ENCODE data around the gene APMAP. TPM values are rescaled to one million over a fixed set of nuclear protein-coding genes. Genes with fewer than 3 reads are reported as not detected.

Gene APMAP
- total RNA-seq, 1 experiment from 2014 or later = 107 TPM

- H3K27ac ChIP-seq = no peak overlapping the region
- no peaks in the 10 kb centered on the region for H3K4me1 ChIP-seq
- no peaks in the 10 kb centered on the region for H3K27me3 ChIP-seq
- H3K4me3 ChIP-seq = no peak overlapping the region
- no peaks in the 10 kb centered on the region for H3K9me3 ChIP-seq (replicated peaks)
- no peak for DNase-seq
- no peaks in the 10 kb centered on the region for H3K36me3 ChIP-seq
Measured at GRCh38 chr20:25017257-25017803, 24.8 kb upstream of the APMAP start.

DNA sequence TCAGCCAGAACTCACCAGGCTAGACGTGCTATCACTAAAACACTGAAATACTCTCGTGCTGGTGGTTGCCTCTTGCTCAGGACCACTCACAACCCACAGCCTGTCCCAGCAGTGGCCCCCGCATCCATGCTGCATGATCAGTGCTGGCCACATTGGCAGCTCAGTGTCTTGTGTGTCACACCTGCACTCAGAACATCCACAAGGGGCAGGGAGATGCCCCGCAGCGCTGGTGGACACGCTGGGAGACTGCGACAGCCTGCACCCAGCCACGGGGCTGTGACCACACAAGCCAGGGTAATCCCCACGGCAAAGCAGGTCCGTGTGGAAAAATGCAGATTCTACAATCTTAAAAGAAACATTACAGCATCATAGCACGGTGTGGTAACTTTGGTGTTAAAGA is 23.9 kb upstream of the APMAP start:
- Histone ChIP-seq H3K4me1 (no peaks in the 10 kb centered on the region), H3K27me3 (no peaks in the 10 kb centered on the region), H3K4me3 (no peak overlapping the region), H3K9me3 (replicated peaks) (no peaks in the 10 kb centered on the region), H3K36me3 (no peaks in the 10 kb centered on the region), H3K27ac (no peak overlapping the region)
- DNase-seq = no peak

GRCh38 chr20:25015986-25016385 is 23.4 kb upstream of the APMAP start:
- H3K27me3 ChIP-seq = no peaks in the 10 kb centered on the region
- no peak for DNase-seq
- no peak overlapping the region for H3K27ac ChIP-seq
- H3K4me1 ChIP-seq = no peaks in the 10 kb centered on the region
- no peak overlapping the region for H3K4me3 ChIP-seq
- no peaks in the 10 kb centered on the region for H3K9me3 ChIP-seq (replicated peaks)
- H3K36me3 ChIP-seq = no peaks in the 10 kb centered on the region

DNA sequence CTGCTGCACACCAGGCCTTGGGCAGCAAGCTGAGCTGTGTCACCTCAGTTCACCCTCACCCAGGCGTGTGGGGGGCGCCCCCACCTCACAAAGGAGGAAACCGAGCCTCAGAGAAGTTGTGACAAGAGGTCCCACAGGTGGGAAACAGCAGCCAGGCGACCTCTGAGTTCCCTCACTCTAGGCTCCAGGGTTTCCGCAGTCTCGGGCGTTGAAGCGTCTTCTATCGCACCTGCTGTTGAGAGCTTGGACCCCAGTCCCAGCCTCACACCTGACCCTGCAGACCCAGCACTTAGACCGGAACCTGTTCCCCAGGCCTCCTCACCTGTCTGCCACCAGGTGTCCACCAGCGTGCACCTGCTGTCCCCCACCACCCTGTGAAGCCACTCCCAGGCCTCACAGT is 22.3 kb upstream of the APMAP start:
- Histone ChIP-seq H3K4me1 (no peaks in the 10 kb centered on the region), H3K4me3 (no peak overlapping the region), H3K36me3 (no peaks in the 10 kb centered on the region; the same call in 1 of the 2 replicates), H3K27me3 (no peaks in the 10 kb centered on the region), H3K27ac (no peak overlapping the region), H3K9me3 (replicated peaks) (no peaks in the 10 kb centered on the region)
- no peak for DNase-seq

- DNase-seq = no peak
- no peaks in the 10 kb centered on the region for H3K9me3 ChIP-seq (replicated peaks)
- H3K36me3 ChIP-seq = no peaks in the 10 kb centered on the region; the same call in 1 of the 2 replicates
- H3K27ac ChIP-seq = no peak overlapping the region
- H3K4me1 ChIP-seq = no peaks in the 10 kb centered on the region
- no peaks in the 10 kb centered on the region for H3K27me3 ChIP-seq
- H3K4me3 ChIP-seq = no peak overlapping the region
Measured at GRCh38 chr20:25013478-25014380, 21.2 kb upstream of the APMAP start.

- DNase-seq = no peak
- Histone ChIP-seq H3K9me3 (replicated peaks) (no peaks in the 10 kb centered on the region), H3K4me3 (no peak overlapping the region), H3K27ac (no peak overlapping the region), H3K4me1 (no peaks in the 10 kb centered on the region), H3K36me3 (no peaks in the 10 kb centered on the region; the same call in 1 of the 2 replicates), H3K27me3 (no peaks in the 10 kb centered on the region)
Measured at GRCh38 chr20:25012616-25013189, 20.2 kb upstream of the APMAP start.

DNA sequence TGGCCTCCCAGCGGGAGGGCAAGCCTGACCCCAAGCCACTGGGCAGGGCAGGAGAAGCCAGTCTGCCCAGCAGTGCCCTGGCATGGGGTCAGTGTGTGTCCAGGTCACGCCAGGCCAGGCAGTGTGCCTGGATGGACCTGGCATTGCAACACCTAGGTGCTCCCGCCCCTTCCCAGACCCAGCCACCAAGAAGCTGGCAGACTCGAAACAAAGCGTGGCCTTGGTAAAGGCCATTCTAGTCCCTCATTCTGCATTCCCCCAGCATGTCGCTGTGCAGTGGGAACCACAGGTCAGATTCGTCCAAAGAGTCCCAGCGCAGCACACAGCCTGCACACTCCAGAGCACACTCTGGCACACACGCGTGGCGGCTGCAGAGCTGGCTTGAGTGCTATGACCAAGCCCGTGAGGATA is 19.3 kb upstream of the APMAP start:
- Histone ChIP-seq H3K36me3 (no peaks in the 10 kb centered on the region; the same call in 1 of the 2 replicates), H3K4me3 (no peak overlapping the region), H3K4me1 (no peaks in the 10 kb centered on the region), H3K27ac (no peak overlapping the region), H3K27me3 (no peaks in the 10 kb centered on the region), H3K9me3 (replicated peaks) (no peaks in the 10 kb centered on the region)
- no peak for DNase-seq

DNA sequence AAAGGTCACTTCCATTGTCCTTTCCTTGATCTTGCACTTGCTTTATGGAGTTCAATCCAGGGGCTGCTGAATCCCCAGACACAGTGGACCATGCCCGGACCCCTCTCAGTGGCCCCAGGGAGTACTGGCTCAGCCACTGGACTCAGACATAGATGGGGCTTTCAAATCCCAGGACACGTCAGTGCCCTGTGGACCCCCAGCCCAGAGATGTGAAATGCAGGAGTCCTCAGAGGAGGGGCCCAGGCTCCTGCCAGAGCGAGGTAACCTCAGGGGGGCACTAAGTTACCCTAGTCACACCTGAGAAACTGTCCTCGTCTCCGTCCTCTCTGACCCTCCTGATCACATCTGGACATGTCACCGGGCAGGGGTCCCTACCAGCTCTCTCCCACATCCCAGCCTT is 18.7 kb upstream of the APMAP start:
- Histone ChIP-seq H3K27me3 (no peaks in the 10 kb centered on the region), H3K4me3 (no peak overlapping the region), H3K36me3 (no peaks in the 10 kb centered on the region; the same call in 1 of the 2 replicates), H3K27ac (no peak overlapping the region), H3K9me3 (replicated peaks) (no peaks in the 10 kb centered on the region), H3K4me1 (no peaks in the 10 kb centered on the region)
- DNase-seq = no peak

GRCh38 chr20:25009218-25010145 is 16.9 kb upstream of the APMAP start:
- Histone ChIP-seq H3K36me3 (no peaks in the 10 kb centered on the region; the same call in 1 of the 2 replicates), H3K27ac (no peak overlapping the region), H3K9me3 (replicated peaks) (no peaks in the 10 kb centered on the region), H3K27me3 (no peaks in the 10 kb centered on the region), H3K4me1 (no peaks in the 10 kb centered on the region), H3K4me3 (no peak overlapping the region)
- no peak for DNase-seq

GRCh38 chr20:25008388-25009217 is 16.1 kb upstream of the APMAP start:
- no peaks in the 10 kb centered on the region for H3K27me3 ChIP-seq

DNA sequence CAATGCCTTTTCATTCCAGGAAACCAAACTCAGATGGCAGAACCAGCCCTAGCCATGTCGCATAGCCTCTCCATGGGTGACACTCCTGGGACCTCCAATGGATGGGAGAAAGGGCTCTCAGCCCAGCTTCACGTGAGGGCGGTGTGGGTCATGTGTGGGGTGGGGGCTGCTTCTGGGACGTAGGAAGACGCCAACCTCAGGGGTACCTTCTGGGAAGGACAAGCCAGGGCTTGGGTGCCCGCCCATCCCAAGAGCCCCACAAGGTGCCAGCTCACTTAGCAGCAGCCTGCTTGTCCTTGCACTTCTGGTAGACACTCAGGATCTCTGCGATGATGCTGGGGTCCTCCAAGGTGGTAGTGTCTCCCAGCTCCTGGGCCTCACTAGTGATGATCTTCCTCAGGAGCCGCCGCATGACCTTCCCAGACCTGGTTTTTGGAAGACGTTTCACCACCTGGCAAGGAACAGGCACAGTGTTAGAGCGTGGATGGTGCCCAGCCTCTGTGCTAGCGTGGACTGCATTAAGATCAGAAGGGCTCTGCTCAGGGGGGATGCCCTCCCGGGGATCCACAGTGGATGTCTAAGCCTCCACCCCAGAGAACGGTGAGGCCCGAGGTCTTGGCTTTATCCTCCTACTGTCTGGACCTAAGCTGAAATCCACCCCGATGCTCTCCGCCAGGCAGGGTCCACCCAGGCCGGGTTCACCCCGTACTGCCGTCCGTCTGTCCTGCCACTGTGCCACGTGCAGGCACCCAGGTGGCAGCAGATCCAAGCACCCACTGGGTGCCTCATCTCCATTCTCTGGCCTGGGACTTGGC is 15.1 kb upstream of the APMAP start:
- Histone ChIP-seq H3K9me3 (replicated peaks) (peaks cover 4% of the 10 kb centered on the region), H3K27ac (no peak overlapping the region), H3K36me3 (no peaks in the 10 kb centered on the region; the same call in 1 of the 2 replicates), H3K4me3 (no peak overlapping the region), H3K27me3 (no peaks in the 10 kb centered on the region), H3K4me1 (no peaks in the 10 kb centered on the region)
- DNase-seq = no peak

More at GRCh38 chr20:25008388-25009217, 16.1 kb upstream of the APMAP start:
- no peaks in the 10 kb centered on the region; the same call in 1 of the 2 replicates for H3K36me3 ChIP-seq
- DNase-seq = no peak
- H3K4me1 ChIP-seq = no peaks in the 10 kb centered on the region
- H3K4me3 ChIP-seq = no peak overlapping the region
- H3K9me3 ChIP-seq (replicated peaks) = no peaks in the 10 kb centered on the region
- no peak overlapping the region for H3K27ac ChIP-seq

DNA sequence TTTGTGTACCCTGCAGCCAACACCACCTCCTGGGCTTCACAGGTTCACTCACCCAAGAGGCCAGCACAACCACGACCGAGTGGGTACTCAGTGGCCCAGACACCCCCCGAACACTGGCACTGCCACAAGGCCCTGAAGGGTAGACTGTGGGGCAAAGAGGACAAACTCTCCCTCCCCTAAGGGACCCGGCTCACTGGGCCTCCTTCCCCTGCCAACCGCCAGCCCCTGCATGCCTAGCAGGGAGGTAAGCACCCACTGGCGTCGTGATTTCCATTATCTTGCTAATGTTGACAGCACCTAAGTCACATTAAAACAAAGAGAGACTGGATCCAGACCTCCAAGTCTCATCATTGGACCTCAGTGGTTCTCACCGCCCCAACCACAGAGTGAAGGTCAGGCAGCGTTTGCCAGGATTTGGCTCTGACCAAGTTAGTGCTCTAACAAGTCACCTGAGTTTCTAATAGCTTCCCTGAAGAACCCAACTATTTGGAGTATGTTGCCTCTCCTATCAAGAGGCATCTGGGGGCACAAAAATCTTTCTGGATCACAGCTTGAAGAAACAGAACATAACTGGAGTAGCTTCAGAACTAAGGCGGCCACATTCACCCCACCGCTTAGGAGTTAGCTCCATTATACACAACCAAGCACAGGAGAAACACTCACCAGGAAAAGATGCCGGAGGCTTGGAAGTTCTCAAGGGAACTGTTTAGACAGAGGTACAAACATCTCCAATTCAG is 14.0 kb upstream of the APMAP start:
- no peak for DNase-seq
- no peaks in the 10 kb centered on the region; the same call in 1 of the 2 replicates for H3K36me3 ChIP-seq

More for the DNA sequence above, 14.0 kb upstream of the APMAP start:
- Histone ChIP-seq H3K27ac (no peak overlapping the region), H3K9me3 (replicated peaks) (peaks cover 5% of the 10 kb centered on the region), H3K4me3 (no peak overlapping the region), H3K4me1 (no peaks in the 10 kb centered on the region), H3K27me3 (no peaks in the 10 kb centered on the region)

All from SJCRH30 (cell line).